Trophoblast cell (in vitro differentiated cells and primary cell): ENCODE data around the gene FOXC2.

ENCODE experiments used
- DNase-seq, 2 donors: peaks; one replicate each; pipeline ENCODE4 v3.0.0-alpha.2; 2016
- H2AFZ ChIP-seq: 2 replicates; pipeline ENCODE4 v1.6.1; 2013; ENCODE audit warnings: low read length, moderate library complexity, mild to moderate bottlenecking; ENCODE audit not compliant: insufficient read depth, poor library complexity
- H2AK5ac ChIP-seq: 2 replicates; pipeline ENCODE4 v1.6.1; 2013; ENCODE audit warnings: mild to moderate bottlenecking, low read length
- H2BK120ac ChIP-seq: 2 replicates; pipeline ENCODE4 v1.6.1; 2013; ENCODE audit warnings: low read length, mild to moderate bottlenecking, moderate library complexity; ENCODE audit not compliant: insufficient read depth, poor library complexity
- H2BK12ac ChIP-seq: 2 replicates; pipeline ENCODE4 v1.6.1; 2013; ENCODE audit warnings: mild to moderate bottlenecking, low read length, moderate library complexity
- H2BK5ac ChIP-seq: 2 replicates; pipeline ENCODE4 v1.6.1; 2013; ENCODE audit warnings: low read length, low read depth, moderate library complexity, mild to moderate bottlenecking; ENCODE audit not compliant: poor library complexity
- H3K14ac ChIP-seq: 2 replicates; pipeline ENCODE4 v1.6.1; 2013; ENCODE audit warnings: mild to moderate bottlenecking, low read length
- H3K18ac ChIP-seq: 2 replicates; pipeline ENCODE4 v1.6.1; 2013; ENCODE audit warnings: mild to moderate bottlenecking, low read length
- H3K23ac ChIP-seq: 2 replicates; pipeline ENCODE4 v1.6.1; 2013; ENCODE audit warnings: low read length
- H3K27ac ChIP-seq: 2 replicates; pipeline ENCODE4 v1.5.1; 2013; ENCODE audit warnings: low read depth, mild to moderate bottlenecking, inconsistent platforms, low read length, moderate library complexity
- H3K27me3 ChIP-seq: 2 replicates; pipeline ENCODE4 v1.6.1; 2013; ENCODE audit warnings: inconsistent platforms, mild to moderate bottlenecking, low read length, moderate library complexity; ENCODE audit not compliant: insufficient read depth
- H3K36me3 ChIP-seq, 2 experiments: 1 replicate in 1 of 2; 2 replicates in 1 of 2; pipeline ENCODE4 v1.6.1; 2013; ENCODE audit warnings: low read length in 2 of 2, mild to moderate bottlenecking in 2 of 2, moderate library complexity in 1 of 2; ENCODE audit not compliant: insufficient read depth in 2 of 2, control insufficient read depth in 1 of 2
- H3K4ac ChIP-seq: 2 replicates; pipeline ENCODE4 v1.6.1; 2013; ENCODE audit warnings: low read depth, mild to moderate bottlenecking, low read length, moderate library complexity
- H3K4me1 ChIP-seq, 2 experiments: 1 replicate in 1 of 2; 2 replicates in 1 of 2; pipeline ENCODE4 v1.6.1; 2013; ENCODE audit warnings: low read length in 2 of 2, mild to moderate bottlenecking in 2 of 2, moderate library complexity in 1 of 2; ENCODE audit not compliant: insufficient read depth in 2 of 2, control insufficient read depth in 1 of 2
- H3K4me2 ChIP-seq: 2 replicates; pipeline ENCODE4 v1.6.1; 2013; ENCODE audit warnings: inconsistent platforms, mild to moderate bottlenecking, low read length, moderate library complexity
- H3K4me3 ChIP-seq: 2 replicates; pipeline ENCODE4 v1.5.1; 2013; ENCODE audit warnings: mild to moderate bottlenecking, low read depth, low read length, inconsistent platforms
- H3K79me1 ChIP-seq: one replicate; pipeline ENCODE4 v1.6.1; 2013; ENCODE audit warnings: low read length
- H3K79me2 ChIP-seq: 2 replicates; pipeline ENCODE4 v1.6.1; 2013; ENCODE audit warnings: low read length, mild to moderate bottlenecking; ENCODE audit not compliant: control insufficient read depth, insufficient read depth, poor library complexity
- H3K9ac ChIP-seq: 2 replicates; pipeline ENCODE4 v1.6.1; 2013; ENCODE audit warnings: mild to moderate bottlenecking, low read length
- H3K9me3 ChIP-seq: 2 replicates; pipeline ENCODE4 v1.6.1; 2013; ENCODE audit warnings: low read depth, mild to moderate bottlenecking, control low read depth, inconsistent platforms, low read length; ENCODE audit not compliant: insufficient read depth
- H4K12ac ChIP-seq: 2 replicates; pipeline ENCODE4 v1.6.1; 2013; ENCODE audit warnings: low read depth, mild to moderate bottlenecking, low read length, moderate library complexity
- H4K8ac ChIP-seq: 2 replicates; pipeline ENCODE4 v1.6.1; 2013; ENCODE audit warnings: low read depth, mild to moderate bottlenecking, low read length, moderate library complexity
- H4K91ac ChIP-seq: one replicate; pipeline ENCODE4 v1.6.1; 2013; ENCODE audit warnings: low read depth, mild to moderate bottlenecking, low read length, moderate library complexity
- WGBS: extraction: QIAGEN DNeasy Blood & Tissue Kit; methylation state at CpG from one replicate; pipeline ENCODE4 v1.1.7; 2013; ENCODE audit warnings: missing lambda C conversion rate; ENCODE audit not compliant: insufficient read length, insufficient coverage; ENCODE audit errors: extremely low coverage; 5-methylcytosine and 5-hydroxymethylcytosine counted together

The FOXC2 gene

GRCh38 chr16:86618431-86619238 lies 52.0 kb downstream of the FOXC2 start:
- Histone ChIP-seq H3K9me3 (peaks cover 2% of the 10 kb centered on the region), H3K4me1 (peaks cover 0 to 4% of the 10 kb centered on the region in 2 experiments), H3K18ac (no peak overlapping the region), H4K8ac (no peak overlapping the region), H3K79me1 (no peaks in the 10 kb centered on the region), H3K4me3 (no peak overlapping the region), H3K14ac (no peak overlapping the region), H3K23ac (no peak overlapping the region), H4K91ac (no peak overlapping the region), H2BK120ac (no peak overlapping the region), H2AK5ac (no peak overlapping the region), H3K27me3 (no peaks in the 10 kb centered on the region), H2AFZ (no peak overlapping the region), H3K4me2 (no peak overlapping the region), H4K12ac (no peak overlapping the region), H3K27ac (no peak overlapping the region), H3K36me3 (no peaks in the 10 kb centered on the region), H3K9ac (no peak overlapping the region), H3K4ac (no peak overlapping the region), H2BK12ac (no peak overlapping the region), H3K79me2 (no peaks in the 10 kb centered on the region), H2BK5ac (no peak overlapping the region)
- no CpG with 5 or more reads among the region's 16 CpGs for WGBS
- no peak for DNase-seq
